ENCODE measurements around the gene PAMR1. TPM values are rescaled to one million over a fixed set of nuclear protein-coding genes. Genes with fewer than 3 reads are reported as not detected.

The PAMR1 gene
- total and polyA plus RNA-seq, 10 of the 15 experiments (the other 5 are each of a cell fraction or from before 2014, with no cell fraction given), result 0.04 TPM; not detected in 9

DNA sequence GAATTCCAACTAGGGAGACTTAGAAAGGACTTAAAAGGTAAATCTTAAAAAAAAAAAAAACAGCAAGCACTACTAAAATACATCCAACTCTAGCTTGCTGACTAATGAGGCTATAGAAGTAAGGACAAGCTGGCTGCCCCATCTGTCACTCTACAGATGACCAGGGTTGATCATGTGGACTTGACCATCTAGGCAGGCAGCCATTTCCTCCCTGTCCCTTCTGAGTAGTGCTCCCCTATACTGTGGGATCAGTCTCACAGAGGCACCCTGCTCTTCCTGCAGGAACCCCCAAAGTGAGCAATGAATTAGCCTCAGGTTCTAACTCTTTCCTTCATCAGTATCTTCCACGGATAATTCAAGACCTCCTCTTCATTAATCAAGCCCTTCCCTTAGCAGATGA, 118.4 kb downstream of the PAMR1 start (continued):
- TF ChIP-seq ATF7 (IDR thresholded peaks at IDR 0.05; ENCODE audit: low read depth), result no peak
- no peak for TF ChIP-seq RELA (IDR thresholded peaks at IDR 0.05; ENCODE audit: borderline replicate concordance, partially characterized antibody)
- TF ChIP-seq CHD1 (IDR thresholded peaks at IDR 0.05; ENCODE audit: low read depth, low read length), result no peak
- no peak for TF ChIP-seq SUPT20H (IDR thresholded peaks at IDR 0.05; ENCODE audit: borderline replicate concordance, control insufficient read depth, low read depth, low read length)
- TF ChIP-seq HDAC2 (IDR thresholded peaks at IDR 0.05), result no peak

DNA sequence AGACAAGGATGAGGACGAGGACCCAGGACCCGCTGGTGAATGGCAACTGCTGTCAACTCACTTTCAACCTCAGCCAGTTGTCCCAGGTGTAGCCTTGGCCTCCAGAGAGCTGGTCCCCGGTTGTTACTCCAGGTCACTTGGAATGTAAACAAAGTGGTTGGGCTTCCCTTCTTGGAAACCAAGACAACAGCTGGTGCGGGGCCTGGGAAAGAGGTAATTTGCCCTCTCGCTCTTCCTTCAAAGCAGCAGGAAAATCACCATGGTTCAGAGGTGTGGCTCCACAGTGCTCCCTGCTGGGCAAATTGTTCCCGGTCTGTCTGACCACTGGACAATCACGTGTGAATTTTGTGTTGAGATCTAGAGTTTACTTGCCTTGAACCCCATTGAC, 121.0 kb downstream of the PAMR1 start:
- no peak overlapping the region for H3K27ac ChIP-seq (ENCODE audit: control insufficient read depth, insufficient read depth)
- RAD21 ChIA-PET (ENCODE audit: unreplicated experiment), result no interaction called here
- FAIRE-seq, result peak; percentile 70

More for the DNA sequence above, 121.0 kb downstream of the PAMR1 start:
- no peak overlapping the region for H3K4me2 ChIP-seq (ENCODE audit: control insufficient read depth, insufficient read depth)
- SMC1A ChIA-PET (ENCODE audit: uncharacterized antibody, unreplicated experiment), result interaction anchor here (0.9 to 1.7 kb wide), 6 partner anchors 8 to 817 kb away, joined by 3 to 5 read pairs (median 4); no protein-coding TSS in a partner anchor
- H2AFZ ChIP-seq (ENCODE audit: control insufficient read depth, low read depth, low read length), result no peak overlapping the region
- H3K79me2 ChIP-seq (ENCODE audit: control insufficient read depth, insufficient read depth, low read length), result no peaks in the 10 kb centered on the region
- H3K27me3 ChIP-seq (replicated peaks in 1 of 2; ENCODE audit: control insufficient read depth in 2 of 2, insufficient read depth in 2 of 2, low read length in 1 of 2), result 0 out of 4 replicates have a peak, but pooled peaks cover 0 to 6% of the 10 kb centered on the region in 2 experiments
- CTCF ChIA-PET, result interaction anchor here (1.0 to 2.9 kb wide), 7 partner anchors 10 to 818 kb away, joined by 3 to 10 read pairs (median 4); partner anchors contain the start of genes APIP and PDHX
- POLR2A ChIA-PET, result no interaction called here
- H3K4me1 ChIP-seq (ENCODE audit: control insufficient read depth, insufficient read depth, low read length), result no peaks in the 10 kb centered on the region
- intact Hi-C loops (cut with micrococcal nuclease; ENCODE audit: unreplicated experiment) (no loop called here), in situ Hi-C loops (cut with MboI) (no loop called here)
- DNase-seq (ENCODE audit: low read depth, low spot score) (no peak), ATAC-seq (peak; percentile 64)
- no peaks in the 10 kb centered on the region for H3K36me3 ChIP-seq (ENCODE audit: control insufficient read depth in 2 of 2, insufficient read depth in 2 of 2, low read length in 1 of 2)
- 23% methylated on average over 7 of the region's 7 CpGs for WGBS (ENCODE audit: insufficient coverage, insufficient replicate concordance, low lambda C conversion rate, missing lambda C conversion rate)
- no TSS peak for BruUV-seq (replicated peaks)
- no peak overlapping the region for H3K9ac ChIP-seq (ENCODE audit: control insufficient read depth, insufficient read depth, low read length)
- no peaks in the 10 kb centered on the region for H3K9me3 ChIP-seq (replicated peaks; ENCODE audit: control insufficient read depth, insufficient read depth, low read length)
- no peak overlapping the region for H3K4me3 ChIP-seq
- H4K20me1 ChIP-seq (ENCODE audit: control insufficient read depth, insufficient read depth), result no peaks in the 10 kb centered on the region
- TF ChIP-seq HDAC2 (IDR thresholded peaks at IDR 0.05), result no peak
- no peak for TF ChIP-seq PML (IDR thresholded peaks at IDR 0.05; ENCODE audit: low read length)
- TF ChIP-seq BRCA1 (IDR thresholded peaks at IDR 0.05; ENCODE audit: low read depth, low read length), result no peak
- TF ChIP-seq, protein P1, sequence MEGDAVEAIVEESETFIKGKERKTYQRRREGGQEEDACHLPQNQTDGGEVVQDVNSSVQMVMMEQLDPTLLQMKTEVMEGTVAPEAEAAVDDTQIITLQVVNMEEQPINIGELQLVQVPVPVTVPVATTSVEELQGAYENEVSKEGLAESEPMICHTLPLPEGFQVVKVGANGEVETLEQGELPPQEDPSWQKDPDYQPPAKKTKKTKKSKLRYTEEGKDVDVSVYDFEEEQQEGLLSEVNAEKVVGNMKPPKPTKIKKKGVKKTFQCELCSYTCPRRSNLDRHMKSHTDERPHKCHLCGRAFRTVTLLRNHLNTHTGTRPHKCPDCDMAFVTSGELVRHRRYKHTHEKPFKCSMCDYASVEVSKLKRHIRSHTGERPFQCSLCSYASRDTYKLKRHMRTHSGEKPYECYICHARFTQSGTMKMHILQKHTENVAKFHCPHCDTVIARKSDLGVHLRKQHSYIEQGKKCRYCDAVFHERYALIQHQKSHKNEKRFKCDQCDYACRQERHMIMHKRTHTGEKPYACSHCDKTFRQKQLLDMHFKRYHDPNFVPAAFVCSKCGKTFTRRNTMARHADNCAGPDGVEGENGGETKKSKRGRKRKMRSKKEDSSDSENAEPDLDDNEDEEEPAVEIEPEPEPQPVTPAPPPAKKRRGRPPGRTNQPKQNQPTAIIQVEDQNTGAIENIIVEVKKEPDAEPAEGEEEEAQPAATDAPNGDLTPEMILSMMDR (IDR thresholded peaks at IDR 0.05 in 2 of 3, conservative IDR thresholded peaks at IDR 0.05 in 1 of 3; ENCODE audit: control insufficient read depth in 2 of 3, extremely low read depth in 1 of 3, insufficient read depth in 1 of 3, low read depth in 3 of 3, low read length in 3 of 3), result peak; percentile 42 to 53 (median 52); a peak in 5 of 6 replicates
- peak; percentile 39; the same call in 1 of the 2 replicates for TF ChIP-seq SMC3 (IDR thresholded peaks at IDR 0.05; ENCODE audit: borderline replicate concordance, low read length)
- peak in 1 of 2 experiments; percentile 25; a peak in 1 of 4 replicates for TF ChIP-seq BHLHE40 (IDR thresholded peaks at IDR 0.05; ENCODE audit: borderline replicate concordance in 1 of 2, low read depth in 2 of 2, low read length in 1 of 2)
- peak; percentile 50 for TF ChIP-seq RAD21 (IDR thresholded peaks at IDR 0.05; ENCODE audit: insufficient read depth, low read depth, low read length)
